IPS-18a (cell line): ENCODE results near the gene SMAP2.
"Not testable (repeated sequence)": the region's sequence is repeated elsewhere in the genome, so short reads cannot be mapped to it uniquely, and the experiment has no call there.

Experiments used
- H3K27ac ChIP-seq: one replicate; pipeline ENCODE4 v1.5.1; 2013; ENCODE audit warnings: low read length
- H3K27me3 ChIP-seq: one replicate; pipeline ENCODE4 v1.6.1; 2013; ENCODE audit warnings: mild to moderate bottlenecking, low read length; ENCODE audit not compliant: control insufficient read depth, insufficient read depth
- H3K36me3 ChIP-seq: one replicate; pipeline ENCODE4 v1.6.1; 2013; ENCODE audit warnings: low read depth, low read length; ENCODE audit not compliant: control insufficient read depth
- H3K4me1 ChIP-seq: one replicate; pipeline ENCODE4 v1.6.1; 2013; ENCODE audit warnings: low read depth, low read length; ENCODE audit not compliant: control insufficient read depth
- H3K4me3 ChIP-seq: one replicate; pipeline ENCODE4 v1.5.1; 2013; ENCODE audit warnings: low read length
- H3K9ac ChIP-seq: one replicate; pipeline ENCODE4 v1.6.1; 2013; ENCODE audit warnings: mild to moderate bottlenecking, low read length, moderate library complexity
- H3K9me3 ChIP-seq: one replicate; pipeline ENCODE4 v1.6.1; 2013; ENCODE audit warnings: low read depth, low read length; ENCODE audit not compliant: control insufficient read depth

Gene SMAP2

DNA sequence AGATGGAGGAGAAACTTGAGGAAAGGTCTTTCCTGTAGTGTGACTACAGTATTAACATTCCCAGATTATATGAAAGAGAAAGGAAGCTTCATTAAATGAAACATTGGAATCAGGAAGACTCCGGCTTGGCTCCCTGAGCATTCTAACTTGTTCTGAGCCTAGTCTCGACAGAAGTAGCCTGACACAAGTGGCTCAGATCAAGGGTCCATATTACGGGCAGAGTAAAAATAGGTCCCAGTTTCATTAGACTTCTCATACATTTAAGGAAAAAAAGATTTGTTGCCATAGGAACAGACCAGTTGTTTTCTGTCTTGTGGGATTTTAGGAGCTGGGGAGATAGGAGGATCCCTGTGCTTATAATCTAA is 12.8 kb downstream of the SMAP2 start:
- H3K9ac ChIP-seq: no peak overlapping the region
- H3K4me1 ChIP-seq: no peaks in the 10 kb centered on the region
- no peaks in the 10 kb centered on the region for H3K9me3 ChIP-seq
- no peaks in the 10 kb centered on the region for H3K36me3 ChIP-seq
- H3K27me3 ChIP-seq: no peaks in the 10 kb centered on the region
- H3K4me3 ChIP-seq: no peak overlapping the region
- H3K27ac ChIP-seq: no peak overlapping the region

DNA sequence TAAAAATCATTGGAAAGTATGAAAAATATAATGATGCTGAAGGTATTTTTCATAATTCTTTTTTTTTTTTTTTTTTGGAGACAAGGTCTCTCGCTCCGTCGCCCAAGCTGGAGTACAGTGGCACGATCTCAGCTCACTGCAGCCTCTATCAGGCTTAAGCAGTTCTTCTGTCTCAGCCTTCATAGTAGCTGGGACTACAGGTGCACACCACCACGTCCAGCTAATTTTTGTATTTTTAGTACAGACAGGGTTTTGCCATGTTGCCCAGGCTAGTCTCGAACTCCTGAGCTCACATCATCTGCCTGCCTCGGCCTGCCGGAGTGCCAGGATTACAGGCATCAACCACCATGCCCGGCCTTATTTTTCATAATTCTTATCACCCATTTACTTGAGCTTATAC is 13.3 kb downstream of the SMAP2 start:
- Histone ChIP-seq H3K9ac (no peak overlapping the region), H3K4me1 (no peaks in the 10 kb centered on the region), H3K4me3 (no peak overlapping the region), H3K36me3 (no peaks in the 10 kb centered on the region), H3K27ac (no peak overlapping the region), H3K27me3 (no peaks in the 10 kb centered on the region), H3K9me3 (no peaks in the 10 kb centered on the region)

GRCh38 chr1:40387381-40388306 is 14.1 kb downstream of the SMAP2 start:
- not testable (repeated sequence) for H3K4me3 ChIP-seq, H3K9me3 ChIP-seq, H3K27ac ChIP-seq, H3K36me3 ChIP-seq, H3K4me1 ChIP-seq, H3K27me3 ChIP-seq, H3K9ac ChIP-seq

DNA sequence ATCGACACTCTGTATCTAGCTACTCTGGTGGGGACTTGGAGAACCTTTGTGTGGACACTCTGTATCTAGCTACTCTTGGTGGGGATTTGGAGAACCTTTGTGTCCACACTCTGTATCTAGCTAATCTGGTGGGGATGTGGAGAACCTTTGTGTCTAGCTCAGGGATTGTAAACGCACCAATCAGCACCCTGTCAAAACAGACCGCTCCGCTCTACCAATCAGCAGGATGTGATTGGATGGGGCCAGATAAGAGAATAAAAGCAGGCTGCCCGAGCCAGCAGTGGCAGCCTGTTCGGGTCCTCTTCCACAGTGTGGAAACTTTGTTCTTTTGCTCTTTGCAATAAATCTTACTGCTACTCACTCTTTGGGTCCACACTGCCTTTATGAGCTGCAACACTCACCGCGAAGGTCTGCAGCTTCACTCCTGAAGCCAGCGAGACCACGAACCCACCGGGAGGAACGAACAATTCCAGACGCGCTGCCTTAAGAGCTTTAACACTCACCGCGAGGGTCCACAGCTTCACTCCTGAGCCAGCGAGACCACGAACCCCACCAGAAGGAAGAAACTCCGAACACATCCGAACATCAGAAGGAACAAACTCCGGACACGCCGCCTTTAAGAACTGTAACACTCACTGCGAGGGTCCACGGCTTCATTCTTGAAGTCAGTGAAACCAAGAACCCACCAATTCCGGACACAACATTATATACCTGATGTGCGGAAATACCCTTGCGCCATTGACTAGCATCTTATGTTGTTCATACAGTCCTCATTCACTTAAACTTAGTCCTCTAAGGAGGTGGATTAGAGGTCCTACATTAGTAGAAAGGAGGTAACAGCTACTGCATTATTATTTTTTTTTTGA is 15.2 kb downstream of the SMAP2 start:
- not testable (repeated sequence) for H3K9ac ChIP-seq, H3K9me3 ChIP-seq, H3K27ac ChIP-seq, H3K4me3 ChIP-seq, H3K36me3 ChIP-seq, H3K27me3 ChIP-seq, H3K4me1 ChIP-seq

GRCh38 chr1:40389322-40389803 is 15.8 kb downstream of the SMAP2 start:
- Histone ChIP-seq H3K9ac (no peak overlapping the region), H3K4me1 (no peaks in the 10 kb centered on the region), H3K27ac (no peak overlapping the region), H3K4me3 (no peak overlapping the region), H3K27me3 (no peaks in the 10 kb centered on the region), H3K36me3 (no peaks in the 10 kb centered on the region), H3K9me3 (no peaks in the 10 kb centered on the region)

DNA sequence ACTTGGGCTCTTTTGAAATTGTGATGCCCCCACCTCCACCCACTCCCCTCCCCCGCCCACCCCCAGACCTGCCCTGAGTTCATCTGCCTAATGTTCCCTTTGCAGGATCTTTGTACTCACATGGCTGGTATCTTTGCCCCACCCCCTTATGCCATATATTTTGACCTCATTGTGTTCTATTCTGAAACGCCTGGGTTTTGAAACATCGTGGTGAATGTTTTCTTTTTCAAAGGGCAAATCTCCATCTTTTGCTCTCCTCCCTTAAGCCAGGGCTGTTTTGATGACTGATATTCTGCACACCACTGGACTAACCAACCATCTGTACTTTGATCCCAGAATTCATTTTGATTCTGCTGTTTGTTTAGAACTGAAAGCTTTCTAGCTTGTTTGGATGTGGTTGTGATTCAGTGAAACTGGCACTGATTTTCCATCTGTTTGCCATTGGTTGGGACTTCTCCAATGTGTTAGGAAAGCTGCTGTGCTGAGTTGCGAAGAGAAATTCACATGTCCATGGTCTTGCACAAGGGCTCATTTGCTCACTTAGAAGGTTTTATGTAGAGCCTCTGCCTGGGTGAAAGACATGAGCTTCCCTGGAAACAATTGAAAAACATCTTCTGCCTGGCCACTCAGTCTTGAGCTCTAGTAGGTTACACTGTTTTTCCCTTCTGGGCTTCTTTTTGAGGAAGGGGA is 16.5 kb downstream of the SMAP2 start:
- Histone ChIP-seq H3K9ac (no peak overlapping the region), H3K27me3 (no peaks in the 10 kb centered on the region), H3K36me3 (no peaks in the 10 kb centered on the region), H3K27ac (no peak overlapping the region), H3K9me3 (no peaks in the 10 kb centered on the region), H3K4me1 (no peaks in the 10 kb centered on the region), H3K4me3 (no peak overlapping the region)

DNA sequence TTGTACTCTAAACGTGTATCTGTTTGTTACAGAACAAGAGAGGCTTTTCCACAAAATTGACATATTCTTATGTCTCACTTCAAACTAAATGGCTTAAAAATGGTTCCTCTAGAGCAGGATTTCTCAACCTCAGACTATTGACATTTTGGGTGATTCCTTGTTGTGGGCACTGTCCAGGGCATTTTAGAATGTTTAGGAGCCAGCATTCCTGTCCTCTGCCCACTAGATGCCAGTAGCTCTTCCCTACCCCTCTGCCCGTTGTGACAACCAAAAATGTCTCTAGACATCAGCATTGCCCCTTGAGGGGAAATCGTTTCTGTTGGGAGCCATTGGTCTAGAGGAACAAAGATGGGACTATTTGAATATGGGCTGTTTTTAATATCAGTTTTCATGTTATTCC is 17.3 kb downstream of the SMAP2 start:
- H3K27ac ChIP-seq: no peak overlapping the region

DNA sequence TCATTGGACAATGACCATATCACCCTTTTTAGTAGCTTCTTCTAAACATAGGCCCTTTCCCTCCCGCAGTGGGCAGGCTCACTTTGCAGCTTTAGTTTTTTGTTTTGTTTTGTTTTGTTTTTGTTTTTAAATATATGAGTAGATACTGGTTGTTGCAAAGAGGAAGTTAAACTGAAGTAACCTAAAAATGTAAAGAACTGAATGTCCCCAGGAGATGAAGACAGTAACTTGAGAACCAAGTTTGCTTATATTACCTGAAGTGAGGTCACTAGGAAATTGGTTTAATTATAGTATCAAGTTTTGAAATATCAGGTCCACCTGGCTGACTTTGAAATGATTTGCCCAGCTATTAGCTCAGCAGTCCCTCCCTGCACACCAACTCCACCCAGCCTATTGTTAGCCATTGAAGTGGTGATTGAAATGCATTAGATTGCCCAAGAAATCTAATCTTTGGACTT is 18.2 kb downstream of the SMAP2 start:
- Histone ChIP-seq H3K27me3 (no peaks in the 10 kb centered on the region), H3K9me3 (no peaks in the 10 kb centered on the region), H3K27ac (no peak overlapping the region), H3K36me3 (no peaks in the 10 kb centered on the region), H3K9ac (no peak overlapping the region), H3K4me1 (no peaks in the 10 kb centered on the region), H3K4me3 (no peak overlapping the region)

More for the DNA sequence above, 17.3 kb downstream of the SMAP2 start:
- no peaks in the 10 kb centered on the region for H3K9me3 ChIP-seq
- no peaks in the 10 kb centered on the region for H3K27me3 ChIP-seq
- no peak overlapping the region for H3K9ac ChIP-seq
- no peaks in the 10 kb centered on the region for H3K36me3 ChIP-seq
- no peaks in the 10 kb centered on the region for H3K4me1 ChIP-seq
- no peak overlapping the region for H3K4me3 ChIP-seq

- Histone ChIP-seq H3K27me3 (no peaks in the 10 kb centered on the region), H3K9ac (no peak overlapping the region), H3K27ac (no peak overlapping the region), H3K4me3 (no peak overlapping the region), H3K4me1 (no peaks in the 10 kb centered on the region), H3K36me3 (no peaks in the 10 kb centered on the region), H3K9me3 (no peaks in the 10 kb centered on the region)
Measured at GRCh38 chr1:40392221-40392620, 18.7 kb downstream of the SMAP2 start.

- Histone ChIP-seq H3K4me3 (no peak overlapping the region), H3K36me3 (no peaks in the 10 kb centered on the region), H3K9ac (no peak overlapping the region), H3K27ac (no peak overlapping the region), H3K27me3 (no peaks in the 10 kb centered on the region), H3K9me3 (no peaks in the 10 kb centered on the region), H3K4me1 (no peaks in the 10 kb centered on the region)
Measured at GRCh38 chr1:40393173-40393572, 19.6 kb downstream of the SMAP2 start.

DNA sequence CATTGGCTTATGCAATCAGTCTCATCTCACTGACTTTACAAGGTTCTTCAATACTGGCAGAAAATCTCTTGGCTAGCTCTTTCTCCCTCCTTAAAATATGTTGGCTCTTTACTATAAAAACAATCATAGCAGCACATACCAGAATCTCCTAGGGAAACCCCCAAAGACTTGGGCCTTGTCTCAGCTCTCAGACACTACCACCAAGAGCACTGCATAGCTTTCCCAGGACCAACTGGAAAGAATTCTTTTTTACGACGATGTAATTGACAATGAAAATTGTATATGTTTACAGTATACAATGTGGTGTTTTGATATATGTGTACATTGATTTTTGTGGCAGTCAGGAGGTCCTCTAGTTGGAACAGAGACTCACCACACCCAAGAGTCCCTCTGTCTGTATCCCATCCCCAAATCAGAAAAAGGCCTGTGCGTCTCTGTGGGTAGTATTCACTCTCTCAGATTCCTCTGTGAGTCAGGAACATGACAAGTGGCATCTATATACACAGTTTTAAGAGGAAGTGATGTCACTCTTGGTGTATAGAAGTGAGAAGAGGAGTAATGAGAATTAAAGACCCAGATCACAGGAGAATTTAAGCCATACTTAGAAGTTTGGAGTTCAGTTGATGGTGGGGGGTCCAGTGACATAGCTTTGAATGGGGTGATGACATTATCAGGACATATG is 21.1 kb downstream of the SMAP2 start:
- Histone ChIP-seq H3K9ac (no peak overlapping the region), H3K27ac (no peak overlapping the region), H3K4me3 (no peak overlapping the region), H3K9me3 (no peaks in the 10 kb centered on the region), H3K36me3 (no peaks in the 10 kb centered on the region), H3K27me3 (no peaks in the 10 kb centered on the region), H3K4me1 (no peaks in the 10 kb centered on the region)
